Measurements from ENCODE around the gene NAALADL2.

Gene NAALADL2

DNA sequence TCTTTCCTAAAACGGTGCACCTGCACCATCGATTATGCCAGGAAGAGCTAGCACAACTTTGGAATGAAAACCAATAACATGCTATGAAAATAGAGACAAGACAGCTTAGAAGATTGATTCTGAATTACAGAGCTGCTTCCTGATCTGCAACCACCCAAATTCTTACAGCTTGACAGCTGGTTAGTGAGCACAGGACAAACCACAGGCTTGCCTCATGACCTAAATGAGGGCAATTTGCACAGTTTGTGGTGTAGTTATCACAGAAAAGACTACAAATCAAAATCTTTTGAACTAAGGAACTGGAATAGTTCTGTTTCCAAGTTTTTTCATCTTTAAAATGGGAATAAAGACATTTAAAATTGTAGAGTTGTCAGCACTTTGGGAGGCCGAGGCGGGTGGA, 533.5 kb downstream of the NAALADL2 start:
- no peak overlapping the region for H3K4me3 ChIP-seq (ENCODE audit: low read length)
- DNase-seq (ENCODE audit: low read depth): no peak
- TF ChIP-seq, protein P1, sequence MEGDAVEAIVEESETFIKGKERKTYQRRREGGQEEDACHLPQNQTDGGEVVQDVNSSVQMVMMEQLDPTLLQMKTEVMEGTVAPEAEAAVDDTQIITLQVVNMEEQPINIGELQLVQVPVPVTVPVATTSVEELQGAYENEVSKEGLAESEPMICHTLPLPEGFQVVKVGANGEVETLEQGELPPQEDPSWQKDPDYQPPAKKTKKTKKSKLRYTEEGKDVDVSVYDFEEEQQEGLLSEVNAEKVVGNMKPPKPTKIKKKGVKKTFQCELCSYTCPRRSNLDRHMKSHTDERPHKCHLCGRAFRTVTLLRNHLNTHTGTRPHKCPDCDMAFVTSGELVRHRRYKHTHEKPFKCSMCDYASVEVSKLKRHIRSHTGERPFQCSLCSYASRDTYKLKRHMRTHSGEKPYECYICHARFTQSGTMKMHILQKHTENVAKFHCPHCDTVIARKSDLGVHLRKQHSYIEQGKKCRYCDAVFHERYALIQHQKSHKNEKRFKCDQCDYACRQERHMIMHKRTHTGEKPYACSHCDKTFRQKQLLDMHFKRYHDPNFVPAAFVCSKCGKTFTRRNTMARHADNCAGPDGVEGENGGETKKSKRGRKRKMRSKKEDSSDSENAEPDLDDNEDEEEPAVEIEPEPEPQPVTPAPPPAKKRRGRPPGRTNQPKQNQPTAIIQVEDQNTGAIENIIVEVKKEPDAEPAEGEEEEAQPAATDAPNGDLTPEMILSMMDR (conservative IDR thresholded peaks at IDR 0.05; ENCODE audit: low read depth, low read length): no peak

DNA sequence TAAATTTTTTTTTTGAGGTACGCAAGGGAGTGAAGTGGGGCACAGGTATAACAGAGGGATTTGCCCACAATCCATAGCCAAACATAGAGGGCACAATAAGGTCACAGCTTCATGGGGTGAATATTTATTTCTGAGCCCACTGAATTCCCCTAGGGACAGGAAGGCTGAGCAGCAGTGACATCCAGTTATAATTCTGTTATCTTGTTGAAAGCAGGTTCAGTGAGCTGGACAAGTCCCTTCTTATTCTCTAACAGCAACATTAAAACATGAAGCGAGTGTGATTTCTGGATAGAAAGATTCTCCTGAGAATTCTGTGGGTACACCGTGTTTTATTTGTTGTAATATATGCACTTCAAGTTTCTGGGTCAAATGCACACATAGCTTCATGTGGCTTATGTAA, 538.2 kb downstream of the NAALADL2 start:
- no peak overlapping the region for H3K4me3 ChIP-seq (ENCODE audit: low read length)
- TF ChIP-seq, protein P1 (conservative IDR thresholded peaks at IDR 0.05; ENCODE audit: low read depth, low read length): no peak
- DNase-seq (ENCODE audit: low read depth): no peak

DNA sequence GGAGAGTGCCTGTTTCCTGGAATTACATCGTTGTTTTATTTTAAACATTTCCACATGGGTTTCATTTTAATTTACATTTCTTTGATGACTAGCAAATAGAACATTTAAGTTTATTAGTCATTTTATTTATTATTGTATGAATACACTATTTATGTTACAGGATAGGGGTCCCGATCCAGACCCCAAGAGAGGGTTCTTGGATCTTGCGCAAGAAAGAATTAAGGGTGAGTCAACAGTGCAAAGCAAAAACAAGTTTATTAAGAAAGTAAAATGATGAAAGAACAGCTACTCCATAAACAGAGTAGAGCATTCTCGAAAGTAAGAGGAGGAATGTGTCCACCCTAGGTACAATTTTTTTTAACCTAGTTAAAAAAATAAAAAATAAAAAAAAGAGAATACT, 539.5 kb downstream of the NAALADL2 start:
- DNase-seq (ENCODE audit: low read depth): no peak
- TF ChIP-seq, protein P1 (conservative IDR thresholded peaks at IDR 0.05; ENCODE audit: low read depth, low read length): no peak
- H3K4me3 ChIP-seq (ENCODE audit: low read length): no peak overlapping the region

DNA sequence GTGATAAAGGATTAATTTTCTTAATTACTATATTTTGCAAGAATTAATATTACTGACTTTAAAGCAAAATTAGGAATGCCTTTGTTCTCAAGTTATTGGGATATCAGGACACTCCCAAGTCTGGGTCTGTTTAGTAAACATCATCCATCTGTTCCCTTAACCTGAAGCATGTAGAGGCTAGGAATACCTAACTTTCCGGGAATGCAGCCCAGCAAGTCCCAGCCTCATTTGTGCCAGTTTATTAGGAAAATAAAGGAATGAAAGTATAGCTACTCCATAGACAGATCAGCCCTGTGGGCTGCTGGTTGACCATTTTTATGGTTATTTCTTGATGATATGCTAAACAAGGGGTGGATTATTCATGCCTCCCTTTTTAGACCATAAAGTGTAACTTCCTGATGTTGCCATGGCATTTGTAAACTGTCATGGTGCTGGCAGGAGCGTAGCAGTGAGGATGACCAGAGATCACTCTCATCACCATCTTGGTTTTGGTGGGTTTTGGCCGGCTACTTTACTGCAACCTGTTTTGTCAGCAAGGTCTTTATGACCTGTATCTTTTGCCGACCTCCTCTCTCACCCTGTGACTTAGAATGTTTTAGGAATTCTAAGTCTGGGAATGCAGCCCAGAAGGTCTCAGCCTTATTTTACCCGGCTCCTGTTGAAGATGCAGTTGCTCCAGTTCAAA, 540.2 kb downstream of the NAALADL2 start:
- H3K4me3 ChIP-seq (ENCODE audit: low read length): no peak overlapping the region
- no peak for DNase-seq (ENCODE audit: low read depth)
- TF ChIP-seq, protein P1 (conservative IDR thresholded peaks at IDR 0.05; ENCODE audit: low read depth, low read length): no peak

DNA sequence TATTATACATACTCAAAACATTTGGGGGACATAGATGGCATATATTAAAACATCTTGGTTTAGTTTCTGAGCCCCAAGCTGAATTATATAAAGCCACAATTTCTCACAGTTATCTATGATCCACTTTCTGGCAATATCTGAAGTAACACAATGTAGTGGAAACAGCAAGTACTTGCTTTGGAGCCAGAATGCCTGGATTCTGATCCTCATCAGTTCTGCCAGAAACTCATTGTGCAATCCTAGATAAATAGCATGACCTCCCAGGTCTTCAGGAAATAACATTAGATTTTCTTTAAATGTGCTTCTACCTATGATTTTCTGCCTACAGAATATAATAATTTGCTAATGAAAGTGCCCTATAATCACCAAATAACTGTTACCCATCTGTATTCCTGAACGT, 544.9 kb downstream of the NAALADL2 start:
- no peak overlapping the region for H3K4me3 ChIP-seq (ENCODE audit: low read length)
- no peak for DNase-seq (ENCODE audit: low read depth)
- TF ChIP-seq, protein P1 (conservative IDR thresholded peaks at IDR 0.05; ENCODE audit: low read depth, low read length): no peak

DNA sequence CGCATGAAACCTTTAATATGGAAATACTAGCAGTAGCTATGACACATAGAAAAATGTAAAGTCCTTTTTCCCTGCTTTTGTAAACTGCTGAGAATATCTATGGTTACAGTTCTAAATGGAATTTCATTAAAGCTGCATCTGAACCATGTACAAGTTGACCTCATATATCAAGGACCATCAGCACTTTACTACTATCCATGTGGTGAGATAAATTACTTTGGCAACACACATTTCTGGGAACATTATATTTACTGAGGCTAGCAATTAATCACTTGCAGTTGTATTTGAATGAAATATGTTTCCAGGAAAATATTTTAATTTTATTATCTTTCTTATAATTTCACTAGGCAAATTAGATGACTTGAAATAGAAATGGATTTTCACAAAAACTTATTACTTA, 545.5 kb downstream of the NAALADL2 start:
- no peak overlapping the region for H3K4me3 ChIP-seq (ENCODE audit: low read length)
- no peak for DNase-seq (ENCODE audit: low read depth)
- TF ChIP-seq, protein P1 (conservative IDR thresholded peaks at IDR 0.05; ENCODE audit: low read depth, low read length): no peak

DNA sequence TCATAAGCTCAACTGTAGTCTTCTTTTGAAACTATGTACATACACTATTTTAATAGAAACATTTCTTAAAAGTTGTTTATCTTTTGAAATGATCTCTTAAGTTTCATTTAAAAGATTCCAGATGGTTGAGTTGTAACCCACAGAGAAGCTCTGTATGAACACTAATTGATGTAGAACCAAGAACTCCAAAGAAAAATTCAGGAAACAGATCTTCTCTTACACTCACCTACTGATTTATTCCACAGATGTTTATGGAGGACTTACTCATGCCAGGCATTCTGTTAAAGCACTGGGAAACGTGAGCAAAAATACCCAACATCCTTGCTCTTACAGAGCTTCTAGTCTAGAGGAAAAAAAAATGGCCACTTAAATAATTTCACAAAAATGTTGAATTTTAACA, 551.1 kb downstream of the NAALADL2 start:
- H3K4me3 ChIP-seq (ENCODE audit: low read length): no peak overlapping the region
- TF ChIP-seq, protein P1 (conservative IDR thresholded peaks at IDR 0.05; ENCODE audit: low read depth, low read length): no peak
- no peak for DNase-seq (ENCODE audit: low read depth)

Measured in retinal pigment epithelial cell (primary cell).